Measurements from ENCODE around the gene ETS1. TPM values are rescaled to one million over a fixed set of nuclear protein-coding genes. Genes with fewer than 3 reads are reported as not detected.

Gene ETS1
- polyA plus RNA-seq, 1 donor (not counting 4 experiments of a cell fraction or from before 2014, with no cell fraction given), result 41.0 TPM

DNA sequence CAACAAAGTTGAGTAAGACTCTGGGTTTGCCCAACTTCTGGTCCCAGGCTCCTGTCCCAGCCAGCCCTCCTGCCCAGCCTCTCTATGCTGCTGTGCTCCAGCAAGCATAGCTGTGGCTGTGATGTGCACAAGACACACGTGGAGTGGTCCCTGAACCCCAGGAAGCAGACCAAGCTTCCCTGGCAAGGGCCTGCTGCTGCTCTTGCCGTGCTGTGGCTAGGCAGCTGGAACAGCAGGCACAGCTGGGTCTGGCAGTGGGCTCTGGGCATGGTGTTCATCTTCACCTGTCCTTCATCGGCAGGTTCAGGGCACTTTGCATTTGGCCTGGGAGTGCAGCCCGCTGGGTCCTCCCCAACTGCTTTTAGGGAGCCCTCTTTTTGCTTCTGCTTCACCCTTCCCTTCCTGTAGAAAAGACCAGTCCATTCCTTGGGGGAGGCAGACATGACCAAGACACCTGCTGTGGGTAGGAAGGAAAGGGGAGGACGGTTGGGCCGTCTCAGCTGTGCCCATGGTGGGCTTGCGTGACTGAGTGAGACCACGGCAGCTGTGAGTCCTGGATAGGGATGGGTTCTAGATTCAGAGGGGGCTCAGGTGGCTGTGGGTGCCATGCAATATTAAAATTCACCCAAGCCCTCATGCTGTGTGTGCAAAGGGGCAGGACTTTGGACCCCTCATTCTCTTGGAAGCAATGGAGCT lies 26.1 kb upstream of the ETS1 start:
- H3K79me2 ChIP-seq (ENCODE audit: control insufficient read depth, insufficient read depth, low read length), result no peaks in the 10 kb centered on the region
- no peak overlapping the region for H3K4me2 ChIP-seq (ENCODE audit: control insufficient read depth, extremely low read depth, insufficient read depth, low read depth, low read length)
- DNase-seq (ENCODE audit: low read depth, low spot score) (no peak), FAIRE-seq (no peak)
- H4K20me1 ChIP-seq (ENCODE audit: control insufficient read depth, extremely low read depth, insufficient read depth, low read length), result no peaks in the 10 kb centered on the region
- no peak overlapping the region for H3K4me3 ChIP-seq (ENCODE audit: control insufficient read depth in 2 of 3, extremely low read depth in 1 of 3, insufficient read depth in 2 of 3, low read depth in 1 of 3, low read length in 3 of 3)
- no peaks in the 10 kb centered on the region for H3K9me3 ChIP-seq (ENCODE audit: control insufficient read depth, low read depth, low read length)
- no peak overlapping the region for H3K9ac ChIP-seq (ENCODE audit: control insufficient read depth, extremely low read depth, insufficient read depth, low read length)
- H2AFZ ChIP-seq (ENCODE audit: control insufficient read depth, low read length), result no peak overlapping the region
- dilution Hi-C loops (cut with MboI; ENCODE audit: extremely low pct_ligation_motif_present, low sequenced_read_pairs), result loop anchor here (25.0 kb wide), 1 partner anchor 101 kb away; no protein-coding TSS in a partner anchor
- no peak overlapping the region for H3K27ac ChIP-seq (ENCODE audit: control insufficient read depth, insufficient read depth, low read length)
- no peaks in the 10 kb centered on the region for H3K36me3 ChIP-seq (ENCODE audit: control insufficient read depth in 2 of 2, extremely low read depth in 1 of 2, insufficient read depth in 2 of 2, low read length in 2 of 2)
- H3K27me3 ChIP-seq (ENCODE audit: control insufficient read depth, extremely low read depth, insufficient read depth, low read length), result peaks cover 6% of the 10 kb centered on the region
- TF ChIP-seq, protein P1, sequence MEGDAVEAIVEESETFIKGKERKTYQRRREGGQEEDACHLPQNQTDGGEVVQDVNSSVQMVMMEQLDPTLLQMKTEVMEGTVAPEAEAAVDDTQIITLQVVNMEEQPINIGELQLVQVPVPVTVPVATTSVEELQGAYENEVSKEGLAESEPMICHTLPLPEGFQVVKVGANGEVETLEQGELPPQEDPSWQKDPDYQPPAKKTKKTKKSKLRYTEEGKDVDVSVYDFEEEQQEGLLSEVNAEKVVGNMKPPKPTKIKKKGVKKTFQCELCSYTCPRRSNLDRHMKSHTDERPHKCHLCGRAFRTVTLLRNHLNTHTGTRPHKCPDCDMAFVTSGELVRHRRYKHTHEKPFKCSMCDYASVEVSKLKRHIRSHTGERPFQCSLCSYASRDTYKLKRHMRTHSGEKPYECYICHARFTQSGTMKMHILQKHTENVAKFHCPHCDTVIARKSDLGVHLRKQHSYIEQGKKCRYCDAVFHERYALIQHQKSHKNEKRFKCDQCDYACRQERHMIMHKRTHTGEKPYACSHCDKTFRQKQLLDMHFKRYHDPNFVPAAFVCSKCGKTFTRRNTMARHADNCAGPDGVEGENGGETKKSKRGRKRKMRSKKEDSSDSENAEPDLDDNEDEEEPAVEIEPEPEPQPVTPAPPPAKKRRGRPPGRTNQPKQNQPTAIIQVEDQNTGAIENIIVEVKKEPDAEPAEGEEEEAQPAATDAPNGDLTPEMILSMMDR (optimal IDR thresholded peaks at IDR 0.05 in 1 of 3, IDR thresholded peaks at IDR 0.05 in 1 of 3, conservative IDR thresholded peaks at IDR 0.05 in 1 of 3; ENCODE audit: extremely low read depth in 1 of 3, insufficient read depth in 2 of 3, low read length in 3 of 3), result no peak
- no peak for TF ChIP-seq EZH2 (IDR thresholded peaks at IDR 0.05; ENCODE audit: low read length)
- H3K4me1 ChIP-seq (ENCODE audit: control insufficient read depth, extremely low read depth, insufficient read depth, low read length), result no peaks in the 10 kb centered on the region
- H3K9me1 ChIP-seq (ENCODE audit: control insufficient read depth, extremely low read depth, insufficient read depth, low read length), result no peaks in the 10 kb centered on the region

DNA sequence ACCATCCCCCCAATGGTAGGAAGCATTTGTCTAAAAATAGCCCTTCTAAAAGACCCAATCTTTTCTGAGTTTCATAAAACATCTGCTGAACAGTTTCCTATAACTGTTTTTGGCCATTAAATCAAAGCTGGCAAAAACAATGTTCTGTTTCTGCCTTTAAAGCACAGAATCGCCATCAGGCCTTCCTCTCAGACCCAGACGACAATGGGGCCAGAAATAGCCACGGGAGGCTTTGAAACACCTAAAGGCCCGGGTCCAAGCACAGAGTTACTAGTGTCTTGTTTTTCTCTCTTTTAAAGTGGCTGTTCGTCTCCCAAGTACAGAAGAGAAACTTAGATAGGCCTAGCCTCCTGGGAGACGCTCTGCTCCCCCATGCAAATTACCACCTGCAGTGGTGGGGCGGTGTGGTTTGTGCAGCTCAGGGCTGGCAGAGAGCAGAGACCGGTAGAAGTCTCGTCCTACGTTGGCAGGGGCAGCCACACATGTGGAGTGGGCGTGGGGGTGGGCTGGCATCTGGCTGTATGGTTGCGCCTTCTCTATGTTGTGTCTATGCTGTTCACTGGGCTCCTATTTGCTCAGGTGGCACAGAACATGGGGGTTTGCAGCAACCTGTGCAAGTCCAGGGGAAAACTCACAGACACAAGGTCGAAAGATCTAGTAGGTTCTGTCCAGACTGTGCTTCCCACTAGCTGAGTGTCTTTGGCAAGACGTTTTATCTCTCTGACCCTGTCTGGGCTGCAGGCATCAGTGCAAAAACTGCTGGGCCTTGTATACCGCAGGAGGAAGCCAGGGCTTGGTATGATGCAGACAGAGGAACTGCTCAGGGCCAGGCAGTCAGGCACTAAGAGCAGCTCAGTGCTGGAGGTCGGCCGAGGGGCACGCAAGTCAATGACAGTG lies 23.6 kb upstream of the ETS1 start:
- Histone ChIP-seq H3K9me3 (ENCODE audit: control insufficient read depth, low read depth, low read length) (no peaks in the 10 kb centered on the region), H3K4me2 (ENCODE audit: control insufficient read depth, extremely low read depth, insufficient read depth, low read depth, low read length) (no peak overlapping the region), H3K36me3 (ENCODE audit: control insufficient read depth in 2 of 2, extremely low read depth in 1 of 2, insufficient read depth in 2 of 2, low read length in 2 of 2) (no peaks in the 10 kb centered on the region), H3K4me3 (ENCODE audit: control insufficient read depth in 2 of 3, extremely low read depth in 1 of 3, insufficient read depth in 2 of 3, low read depth in 1 of 3, low read length in 3 of 3) (no peak overlapping the region), H3K9me1 (ENCODE audit: control insufficient read depth, extremely low read depth, insufficient read depth, low read length) (no peaks in the 10 kb centered on the region), H2AFZ (ENCODE audit: control insufficient read depth, low read length) (no peak overlapping the region), H3K4me1 (ENCODE audit: control insufficient read depth, extremely low read depth, insufficient read depth, low read length) (no peaks in the 10 kb centered on the region), H3K27ac (ENCODE audit: control insufficient read depth, insufficient read depth, low read length) (no peak overlapping the region), H3K27me3 (ENCODE audit: control insufficient read depth, extremely low read depth, insufficient read depth, low read length) (peaks cover 8% of the 10 kb centered on the region), H3K9ac (ENCODE audit: control insufficient read depth, extremely low read depth, insufficient read depth, low read length) (no peak overlapping the region), H4K20me1 (ENCODE audit: control insufficient read depth, extremely low read depth, insufficient read depth, low read length) (no peaks in the 10 kb centered on the region), H3K79me2 (ENCODE audit: control insufficient read depth, insufficient read depth, low read length) (no peaks in the 10 kb centered on the region)
- dilution Hi-C loops (cut with MboI; ENCODE audit: extremely low pct_ligation_motif_present, low sequenced_read_pairs), result loop anchor here (25.0 kb wide), 1 partner anchor 99 kb away; no protein-coding TSS in a partner anchor
- FAIRE-seq (no peak), DNase-seq (ENCODE audit: low read depth, low spot score) (no peak)
- no peak for TF ChIP-seq EZH2 (IDR thresholded peaks at IDR 0.05; ENCODE audit: low read length)
- TF ChIP-seq, protein P1 (optimal IDR thresholded peaks at IDR 0.05 in 1 of 3, IDR thresholded peaks at IDR 0.05 in 1 of 3, conservative IDR thresholded peaks at IDR 0.05 in 1 of 3; ENCODE audit: extremely low read depth in 1 of 3, insufficient read depth in 2 of 3, low read length in 3 of 3), result no peak

Measured in keratinocyte (primary cell).